ENCODE data around the gene RPL15.

The RPL15 gene

DNA sequence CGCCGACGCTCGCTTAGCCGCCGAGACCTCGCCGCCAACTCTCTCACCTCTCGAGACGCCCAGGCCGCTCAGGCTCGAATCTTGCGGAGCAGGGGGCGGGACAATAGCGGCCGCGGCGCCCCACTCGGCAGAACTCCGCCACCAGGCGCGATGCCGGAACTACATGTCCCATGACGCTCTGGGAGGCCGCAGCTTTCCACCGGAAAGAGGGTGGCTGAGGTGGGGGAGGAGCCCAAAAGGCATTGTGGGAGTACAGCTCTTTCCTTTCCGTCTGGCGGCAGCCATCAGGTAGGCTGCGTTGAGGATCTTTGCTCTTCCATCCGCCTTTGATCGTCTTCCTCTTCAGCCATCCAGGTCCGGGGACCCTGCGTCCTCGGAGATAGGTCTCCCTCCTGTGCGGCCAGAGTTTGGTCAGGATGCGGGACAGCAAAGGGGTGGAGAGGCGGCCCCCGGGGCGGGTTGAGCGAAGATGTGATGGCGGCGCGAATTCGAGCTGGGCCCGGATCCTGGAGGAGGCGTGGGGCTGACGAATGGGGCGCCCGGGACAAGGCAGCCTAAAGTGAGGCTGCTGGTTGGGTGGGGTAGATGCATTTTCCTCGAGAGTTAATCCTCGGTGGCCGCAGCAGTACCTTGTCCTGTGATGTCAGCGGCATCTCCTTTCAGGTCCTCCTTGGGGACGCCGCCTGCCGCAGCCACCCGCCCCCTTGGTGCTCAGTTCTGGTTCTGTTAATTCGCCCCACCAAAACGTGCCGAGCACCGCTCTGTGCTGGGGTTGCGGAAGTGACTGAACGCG is at the start of gene RPL15, which contains the start of gene NKIRAS1:
RPL15 (plus strand) TSS at position 247 of the 793 bp plus-strand sequence. CDS start 728 bp downstream, outside the sequence.
NKIRAS1 (minus strand) TSS at position 105 of the 793 bp plus-strand sequence. CDS start 6,086 bp downstream, outside the sequence.
- H3K9me3 ChIP-seq (ENCODE audit: insufficient read depth, low read length) = no peaks in the 10 kb centered on the region
- peak within 1 kb of the TSS; percentile 97 for H3K4me3 ChIP-seq (ENCODE audit: insufficient read depth, low read length, poor library complexity, severe bottlenecking)
- H3K27me3 ChIP-seq (ENCODE audit: low read length) = no peaks in the 10 kb centered on the region
- TF ChIP-seq EZH2phosphoT487 (conservative IDR thresholded peaks at IDR 0.05; ENCODE audit: low read length) = no peak
- no peak for TF ChIP-seq CTCF (IDR thresholded peaks at IDR 0.05; ENCODE audit: insufficient read depth, low read length, poor library complexity, severe bottlenecking)
- H3K9ac ChIP-seq (ENCODE audit: low read length) = peak within 1 kb of the TSS; percentile 83
- H3K79me2 ChIP-seq (ENCODE audit: insufficient read depth, low read length) = peaks cover 22% of the 10 kb centered on the region
- peak within 1 kb of the TSS; percentile 92 for H3K4me2 ChIP-seq (ENCODE audit: low read depth, low read length, poor library complexity, severe bottlenecking)
- H3K36me3 ChIP-seq (ENCODE audit: low read length) = peaks cover 26% of the 10 kb centered on the region
- H2AFZ ChIP-seq (ENCODE audit: low read depth, low read length, severe bottlenecking) = peak within 1 kb of the TSS; percentile 82
- H3F3A ChIP-seq (ENCODE audit: insufficient read depth) = peaks cover 53% of the 10 kb centered on the region
- no peaks in the 10 kb centered on the region for H3K9me2 ChIP-seq (replicated peaks; ENCODE audit: insufficient read depth, low read length)
- peak within 1 kb of the TSS; percentile 83 for H3K27ac ChIP-seq (ENCODE audit: low read depth, low read length)
- H4K20me1 ChIP-seq (ENCODE audit: low read depth, low read length) = peaks cover 21% of the 10 kb centered on the region

DNA sequence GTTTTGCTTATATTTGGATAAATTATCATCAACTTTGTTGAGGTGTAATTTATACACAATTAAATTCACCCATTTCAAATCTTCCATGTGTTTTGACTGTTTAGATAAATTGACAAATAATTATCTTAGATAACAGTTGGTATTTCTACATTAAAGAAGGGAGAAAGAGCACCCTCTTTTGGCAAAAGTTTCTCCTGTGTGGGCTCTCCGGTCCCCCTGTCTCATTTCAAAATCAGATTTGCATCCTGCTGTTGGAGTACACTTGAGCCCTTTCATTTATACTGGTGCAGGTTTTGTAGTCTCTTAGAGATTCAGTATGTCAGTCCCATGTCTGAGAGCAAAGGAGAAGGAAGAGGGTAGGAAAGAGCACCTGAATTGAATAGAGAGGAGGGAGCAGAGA is 49.5 kb upstream of the RPL15 start:
- Histone ChIP-seq H2AFZ (ENCODE audit: low read depth, low read length, severe bottlenecking) (no peak overlapping the region), H3K79me2 (ENCODE audit: insufficient read depth, low read length) (no peaks in the 10 kb centered on the region), H3K27me3 (ENCODE audit: low read length) (no peaks in the 10 kb centered on the region), H3K36me3 (ENCODE audit: low read length) (no peaks in the 10 kb centered on the region), H3K4me2 (ENCODE audit: low read depth, low read length, poor library complexity, severe bottlenecking) (no peak overlapping the region), H4K20me1 (ENCODE audit: low read depth, low read length) (peaks cover 6% of the 10 kb centered on the region), H3K27ac (ENCODE audit: low read depth, low read length) (no peak overlapping the region), H3K9me3 (ENCODE audit: insufficient read depth, low read length) (no peaks in the 10 kb centered on the region), H3K4me3 (ENCODE audit: insufficient read depth, low read length, poor library complexity, severe bottlenecking) (no peak overlapping the region), H3K9ac (ENCODE audit: low read length) (no peak overlapping the region), H3F3A (ENCODE audit: insufficient read depth) (no peaks in the 10 kb centered on the region), H3K9me2 (replicated peaks; ENCODE audit: insufficient read depth, low read length) (no peaks in the 10 kb centered on the region)
- TF ChIP-seq CTCF (IDR thresholded peaks at IDR 0.05; ENCODE audit: insufficient read depth, low read length, poor library complexity, severe bottlenecking) = peak; percentile 37
- TF ChIP-seq EZH2phosphoT487 (conservative IDR thresholded peaks at IDR 0.05; ENCODE audit: low read length) = no peak

- TF ChIP-seq CTCF (IDR thresholded peaks at IDR 0.05; ENCODE audit: insufficient read depth, low read length, poor library complexity, severe bottlenecking) = no peak
- no peak overlapping the region for H3K27ac ChIP-seq (ENCODE audit: low read depth, low read length)
- H3K9me3 ChIP-seq (ENCODE audit: insufficient read depth, low read length) = no peaks in the 10 kb centered on the region
- H3K9me2 ChIP-seq (replicated peaks; ENCODE audit: insufficient read depth, low read length) = no peaks in the 10 kb centered on the region
- no peaks in the 10 kb centered on the region for H3F3A ChIP-seq (ENCODE audit: insufficient read depth)
- H3K79me2 ChIP-seq (ENCODE audit: insufficient read depth, low read length) = no peaks in the 10 kb centered on the region
- H3K4me3 ChIP-seq (ENCODE audit: insufficient read depth, low read length, poor library complexity, severe bottlenecking) = no peak overlapping the region
- H3K36me3 ChIP-seq (ENCODE audit: low read length) = no peaks in the 10 kb centered on the region
- H4K20me1 ChIP-seq (ENCODE audit: low read depth, low read length) = peaks cover 6% of the 10 kb centered on the region
- H3K27me3 ChIP-seq (ENCODE audit: low read length) = no peaks in the 10 kb centered on the region
- no peak overlapping the region for H3K4me2 ChIP-seq (ENCODE audit: low read depth, low read length, poor library complexity, severe bottlenecking)
- H3K9ac ChIP-seq (ENCODE audit: low read length) = no peak overlapping the region
- H2AFZ ChIP-seq (ENCODE audit: low read depth, low read length, severe bottlenecking) = no peak overlapping the region
Observed at GRCh38 chr3:23867838-23868237, 49.1 kb upstream of the RPL15 start.

Measured in SU-DHL-6 (cell line).